ENCODE data around the gene DAZAP1.
"Not testable (repeated sequence)": the region's sequence is repeated elsewhere in the genome, so short reads cannot be mapped to it uniquely, and the experiment has no call there.

Gene DAZAP1

GRCh38 chr19:1411255-1412191, 4.1 kb downstream of the DAZAP1 start:
- no peak for ATAC-seq

GRCh38 chr19:1412323-1412923, 5.0 kb downstream of the DAZAP1 start:
- DNase-seq (no peak), ATAC-seq (no peak)

More at GRCh38 chr19:1411255-1412191, 4.1 kb downstream of the DAZAP1 start:
- DNase-seq = peak; percentile 33

- ATAC-seq (no peak), DNase-seq (no peak)
Measured at GRCh38 chr19:1412995-1413800, 5.8 kb downstream of the DAZAP1 start.

DNA sequence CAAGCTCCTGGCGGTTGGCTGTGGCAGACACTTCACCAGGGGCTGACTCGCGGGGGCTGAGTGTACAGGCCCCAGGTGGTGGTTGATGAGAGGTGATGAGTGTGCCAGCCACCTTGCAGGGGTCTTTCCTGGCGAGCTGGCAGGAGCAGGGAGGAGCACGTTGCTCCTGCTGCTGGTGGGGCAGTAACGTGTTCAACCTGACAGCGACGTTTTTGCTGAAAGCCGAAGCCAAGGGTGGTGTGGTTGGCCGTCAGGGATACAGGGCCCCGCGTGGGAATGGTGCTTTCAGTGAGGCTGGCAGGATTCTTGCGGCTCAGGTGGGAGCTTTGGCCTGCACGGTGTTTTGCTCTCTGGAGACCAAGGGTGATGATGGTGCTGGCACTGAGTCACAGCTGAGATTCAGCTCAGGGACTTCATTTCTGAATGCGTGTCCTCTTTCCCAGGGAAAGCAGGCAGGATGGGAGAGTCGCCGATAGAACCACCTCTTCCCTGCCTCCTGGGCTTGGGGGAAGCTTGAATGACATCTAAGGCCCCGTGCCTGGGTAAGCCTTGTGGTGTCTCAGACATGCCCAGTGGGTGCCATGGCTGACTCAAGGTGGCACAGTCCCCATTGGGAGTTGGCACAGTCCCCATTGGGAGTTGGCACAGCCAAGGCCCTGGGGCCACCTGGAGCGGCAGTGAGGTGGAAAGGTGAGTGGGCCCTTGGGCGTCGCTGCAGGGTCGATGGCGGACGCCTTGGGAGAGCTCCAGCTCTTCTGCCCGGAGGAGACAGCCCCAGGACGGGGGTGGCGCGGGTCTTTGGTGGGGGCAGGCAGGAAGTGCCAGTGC, 8.8 kb downstream of the DAZAP1 start:
- ATAC-seq (no peak), DNase-seq (no peak)

DNA sequence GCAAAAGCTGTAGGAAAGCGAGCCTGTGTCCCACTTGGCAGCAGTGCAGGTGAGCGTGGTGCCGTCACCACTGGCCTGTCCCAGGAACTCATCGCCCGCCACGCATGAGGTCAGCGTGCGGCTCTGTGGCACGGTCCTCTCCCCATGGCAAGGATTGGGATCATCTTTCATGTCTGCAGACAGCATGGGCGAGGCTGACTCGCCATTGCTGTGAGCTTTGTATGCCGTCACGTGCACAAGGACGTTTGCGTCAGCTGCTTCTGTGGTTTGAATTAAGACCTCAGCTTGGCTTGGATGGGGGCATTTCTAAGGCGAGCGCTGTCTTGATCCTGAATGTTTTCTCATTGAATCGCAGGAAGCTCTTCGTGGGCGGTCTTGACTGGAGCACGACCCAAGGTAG, 9.8 kb downstream of the DAZAP1 start:
- ATAC-seq = no peak
- DNase-seq = no peak

DNA sequence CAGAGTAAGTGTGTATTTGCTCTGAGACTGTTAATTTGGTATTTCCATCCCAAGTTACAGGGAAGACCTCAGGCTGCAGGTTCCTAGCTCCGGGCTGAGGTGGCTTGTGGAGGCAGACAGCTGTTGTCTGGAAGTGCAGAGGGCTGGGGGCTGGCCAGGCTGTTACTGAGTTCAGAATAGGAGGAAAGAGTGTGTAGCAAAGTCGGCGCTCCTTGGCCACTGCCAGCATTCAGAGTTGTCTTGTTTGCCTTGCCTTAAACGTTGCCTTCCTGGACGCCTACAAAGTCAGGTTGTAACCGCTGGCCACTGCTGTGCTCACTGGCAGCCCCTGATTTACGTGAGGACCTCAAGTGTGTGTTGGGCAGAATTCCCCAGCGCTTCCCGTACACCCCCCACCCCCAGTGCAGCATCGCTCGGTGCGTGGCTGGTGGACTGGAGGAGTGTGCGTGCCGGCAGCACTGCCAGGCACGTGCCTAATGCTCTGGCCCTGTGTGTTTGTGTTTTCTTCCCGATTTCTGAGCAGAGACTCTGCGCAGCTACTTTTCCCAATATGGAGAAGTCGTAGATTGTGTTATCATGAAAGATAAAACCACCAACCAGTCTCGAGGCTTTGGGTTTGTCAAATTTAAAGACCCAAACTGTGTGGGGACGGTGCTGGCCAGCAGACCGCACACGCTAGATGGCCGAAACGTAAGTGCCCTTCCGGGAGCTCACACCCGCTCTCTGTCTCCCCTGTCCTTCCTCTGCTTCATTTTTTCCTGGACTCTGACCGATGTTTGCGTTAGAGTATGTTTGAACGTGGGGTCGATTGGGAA, 10.5 kb downstream of the DAZAP1 start:
- DNase-seq = no peak
- ATAC-seq = no peak

DNA sequence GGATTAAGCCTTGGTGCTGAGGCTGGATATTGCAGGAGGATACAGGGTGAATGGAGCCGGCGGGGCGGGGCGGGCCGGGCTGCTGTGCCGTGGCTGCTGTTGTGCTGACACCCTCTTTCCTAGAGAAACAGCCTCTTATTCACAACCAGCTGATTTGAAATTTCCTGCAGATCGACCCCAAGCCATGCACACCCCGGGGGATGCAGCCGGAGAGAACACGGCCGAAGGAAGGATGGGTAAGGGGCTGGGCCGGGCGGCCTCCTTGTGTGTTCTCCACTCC, 11.1 kb downstream of the DAZAP1 start:
- no peak for ATAC-seq
- no peak for DNase-seq

DNA sequence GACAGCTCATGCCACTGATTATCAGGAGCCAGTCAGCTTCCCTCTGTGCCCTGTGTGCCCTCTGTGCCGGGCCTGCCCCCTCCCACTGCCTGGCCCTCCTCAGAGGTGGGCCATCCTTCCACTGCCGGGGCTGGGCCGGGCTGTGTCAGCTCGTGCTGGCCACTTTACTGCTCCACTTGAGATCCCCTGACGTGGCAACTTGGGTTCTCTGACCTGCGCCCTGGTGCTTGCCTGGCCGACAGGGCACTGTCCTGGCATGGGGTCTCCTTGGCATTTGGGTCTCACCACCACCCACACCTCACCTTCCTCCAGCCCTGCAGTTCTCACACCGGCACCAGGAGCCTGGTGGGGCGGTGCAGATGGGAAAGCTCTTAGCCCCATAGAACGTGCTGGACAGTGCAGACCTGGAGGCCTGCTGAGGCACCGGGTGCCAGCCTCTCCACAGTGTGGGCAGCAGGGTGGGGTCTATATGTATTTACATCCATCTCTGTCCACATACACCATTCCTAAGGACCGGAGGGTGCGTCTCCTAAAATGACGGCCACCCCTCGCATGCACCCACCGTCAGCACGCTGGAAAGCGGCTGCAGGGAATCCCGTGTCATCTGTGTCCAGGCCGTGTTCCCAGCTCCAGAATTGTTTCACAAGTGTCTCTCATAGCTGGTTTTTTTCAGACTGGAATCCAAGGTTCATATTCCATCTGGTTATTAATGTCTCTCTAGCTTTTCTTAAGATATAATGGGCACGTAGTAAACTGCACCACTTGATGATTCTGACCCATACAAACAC, 11.8 kb downstream of the DAZAP1 start:
- DNase-seq = no peak
- no peak for ATAC-seq

DNA sequence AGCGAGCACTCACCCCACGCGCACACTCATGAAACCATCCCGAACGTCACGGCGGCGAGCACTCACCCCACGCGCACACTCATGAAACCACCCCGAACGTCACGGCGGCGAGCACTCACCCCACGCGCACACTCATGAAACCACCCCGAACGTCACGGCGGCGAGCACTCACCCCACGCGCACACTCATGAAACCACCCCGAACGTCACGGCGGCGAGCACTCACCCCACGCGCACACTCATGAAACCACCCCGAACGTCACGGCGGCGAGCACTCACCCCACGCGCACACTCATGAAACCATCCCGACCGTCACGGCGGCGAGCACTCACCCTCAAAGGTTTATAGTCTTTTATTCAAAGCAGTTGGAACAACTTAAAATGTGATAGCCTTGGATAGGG, 12.7 kb downstream of the DAZAP1 start:
- DNase-seq, ATAC-seq: not testable (repeated sequence)

DNA sequence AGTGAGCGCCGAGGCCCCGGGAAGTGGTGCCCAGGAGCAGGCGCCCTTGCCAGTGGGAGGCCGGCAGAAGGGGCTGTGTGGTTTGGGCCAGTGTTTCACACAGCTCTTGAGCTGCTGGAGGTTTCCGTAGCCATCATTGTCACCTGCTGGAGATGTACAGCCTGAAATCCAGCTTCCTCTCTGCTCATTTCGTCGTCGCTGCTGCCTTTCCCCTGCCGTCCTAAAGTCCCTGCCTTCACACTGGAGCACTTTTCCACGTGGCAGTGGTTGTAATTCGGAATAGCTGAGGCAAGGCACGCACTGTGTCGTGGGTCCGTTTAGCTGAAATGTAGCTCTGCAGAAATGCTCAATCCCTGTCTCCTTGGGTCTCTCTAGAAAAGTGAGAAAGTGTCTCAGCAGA, 13.2 kb downstream of the DAZAP1 start:
- DNase-seq = no peak
- ATAC-seq = no peak

GRCh38 chr19:1421218-1421957, 14.0 kb downstream of the DAZAP1 start:
- DNase-seq (no peak), ATAC-seq (no peak)

GRCh38 chr19:1421958-1422305, 14.5 kb downstream of the DAZAP1 start:
- peak; percentile 2 for ATAC-seq
- DNase-seq = no peak

- ATAC-seq = peak; percentile 4
- no peak for DNase-seq
Measured at GRCh38 chr19:1422360-1422759, 15.0 kb downstream of the DAZAP1 start.

- no peak for ATAC-seq
- DNase-seq = no peak
Measured at GRCh38 chr19:1422943-1423342, 15.6 kb downstream of the DAZAP1 start.

DNA sequence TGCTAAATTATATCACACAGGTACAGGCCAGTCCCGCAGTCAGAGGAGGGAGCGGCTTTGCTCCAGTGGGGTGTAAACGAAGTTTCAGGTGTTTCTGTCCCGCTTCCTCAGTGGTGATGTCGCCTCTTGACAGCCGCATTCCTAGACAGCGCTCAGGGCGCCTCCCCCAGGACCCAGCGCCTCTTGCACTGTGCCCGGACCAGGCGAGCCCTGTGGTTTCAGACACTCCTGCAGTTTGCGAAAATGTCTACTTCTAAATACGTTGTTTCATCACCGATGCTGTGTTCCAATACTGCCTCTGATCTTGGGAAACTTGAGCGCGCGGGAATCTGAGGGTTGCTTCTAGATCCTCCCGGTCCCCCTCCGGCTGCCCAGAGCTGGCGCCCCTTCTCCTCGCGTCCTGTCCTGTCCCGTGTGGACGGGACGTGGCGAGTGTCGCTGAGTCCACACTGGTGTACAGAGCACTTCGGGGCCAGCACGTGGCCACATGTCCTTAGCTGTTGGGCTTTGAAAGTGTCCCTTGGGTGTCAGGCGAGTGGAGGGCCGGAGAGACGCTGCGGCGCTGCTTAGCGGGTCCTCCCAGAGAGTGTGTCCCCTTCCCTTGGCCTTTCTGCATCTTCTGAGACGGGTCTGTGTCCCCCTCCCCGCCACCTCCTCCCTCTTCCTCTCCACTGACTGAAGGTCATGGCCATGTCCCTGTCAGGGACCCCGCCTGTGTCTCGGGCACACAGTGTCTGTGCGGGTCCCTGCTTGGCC, 16.2 kb downstream of the DAZAP1 start:
- no peak for ATAC-seq
- no peak for DNase-seq

- DNase-seq (no peak), ATAC-seq (no peak)
Measured at GRCh38 chr19:1424192-1424955, 17.0 kb downstream of the DAZAP1 start.

DNA sequence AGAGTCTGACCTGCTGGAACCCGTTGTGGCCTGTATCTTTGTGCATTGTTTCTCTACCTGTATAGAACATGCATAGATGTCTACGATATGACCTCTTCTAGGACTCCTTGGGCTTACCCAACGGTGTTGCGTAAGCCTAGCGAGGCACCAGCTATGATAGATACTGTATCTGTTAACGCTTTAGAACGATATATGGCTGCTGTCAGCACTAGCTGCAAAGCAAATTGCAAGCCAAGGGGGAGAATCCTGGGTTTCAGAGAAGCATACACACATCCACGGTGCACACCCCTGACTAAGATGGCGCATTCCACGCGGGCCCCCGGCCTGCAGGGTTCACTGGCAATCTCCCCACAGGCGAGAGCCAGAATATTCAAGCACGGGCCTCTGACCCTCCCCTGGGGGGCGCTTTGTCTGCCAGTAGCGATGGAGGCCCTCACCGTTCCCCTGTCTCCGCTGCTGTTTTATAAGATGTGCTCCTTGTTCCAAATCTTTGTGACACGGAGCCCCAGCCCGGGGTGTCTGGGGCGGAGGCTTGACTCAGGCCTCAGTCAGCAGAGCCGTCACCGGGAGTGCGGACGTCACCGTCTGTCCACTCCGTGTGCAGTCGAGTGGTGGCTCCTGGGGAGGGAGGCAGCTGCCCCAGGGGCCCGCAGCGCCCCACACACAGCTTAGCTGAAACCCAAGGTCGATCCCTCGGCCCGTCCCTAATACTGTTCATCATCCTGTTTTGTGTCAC, 17.9 kb downstream of the DAZAP1 start:
- no peak for DNase-seq
- no peak for ATAC-seq

GRCh38 chr19:1425902-1426301, 18.5 kb downstream of the DAZAP1 start:
- no peak for DNase-seq
- no peak for ATAC-seq
